Keratinocyte (primary cell): ENCODE results near the gene MAPK9. TPM values are rescaled to one million over a fixed set of nuclear protein-coding genes. Genes with fewer than 3 reads are reported as not detected.

Experiments
- DNase-seq: peaks from one replicate; pipeline ENCODE4 v3.0.0-alpha.2; 2011; ENCODE audit warnings: low read depth, missing footprints, low spot score
- FAIRE-seq: peaks from 2 replicates; lab custom pipeline; 2011; peaks lifted over from hg19 to GRCh38; lab: Jason Lieb, UNC
- H2AFZ ChIP-seq: 2 replicates; pipeline ENCODE4 v1.6.0; 2012; ENCODE audit warnings: low read length, control low read depth, inconsistent platforms; ENCODE audit not compliant: control insufficient read depth
- H3K27ac ChIP-seq: 2 replicates; pipeline ENCODE4 v1.5.1; 2011; ENCODE audit warnings: low read length; ENCODE audit not compliant: control insufficient read depth, insufficient read depth
- H3K27me3 ChIP-seq: 3 replicates; pipeline ENCODE4 v1.6.0; 2011; ENCODE audit warnings: low read length; ENCODE audit not compliant: control insufficient read depth, insufficient read depth; ENCODE audit errors: extremely low read depth
- H3K36me3 ChIP-seq, 2 experiments: 2 replicates in 1 of 2; 3 replicates in 1 of 2; pipeline ENCODE4 v1.5.1; 2011; ENCODE audit warnings: low read length in 2 of 2, mild to moderate bottlenecking in 1 of 2; ENCODE audit not compliant: control insufficient read depth in 2 of 2, insufficient read depth in 2 of 2; ENCODE audit errors: extremely low read depth in 1 of 2
- H3K4me1 ChIP-seq: 3 replicates; pipeline ENCODE4 v1.5.1; 2011; ENCODE audit warnings: low read length; ENCODE audit not compliant: control insufficient read depth, insufficient read depth; ENCODE audit errors: extremely low read depth
- H3K4me2 ChIP-seq: 3 replicates; pipeline ENCODE4 v1.6.0; 2011; ENCODE audit warnings: low read depth, low read length; ENCODE audit not compliant: control insufficient read depth, insufficient read depth; ENCODE audit errors: extremely low read depth
- H3K4me3 ChIP-seq, 3 experiments: fragments of 200-600 bp in 1 of 3; sonication (generic) in 1 of 3; 2 replicates in 2 of 3; 3 replicates in 1 of 3; pipeline ENCODE4 v1.5.1; 2011 to 2016; ENCODE audit warnings: low read length in 3 of 3, mild to moderate bottlenecking in 3 of 3, control low read depth in 2 of 3, inconsistent platforms in 1 of 3, low read depth in 1 of 3, mixed read lengths in 1 of 3, mixed run types in 1 of 3, moderate library complexity in 1 of 3; ENCODE audit not compliant: control insufficient read depth in 2 of 3, insufficient read depth in 2 of 3; ENCODE audit errors: extremely low read depth in 1 of 3
- H3K79me2 ChIP-seq: 2 replicates; pipeline ENCODE4 v1.6.0; 2012; ENCODE audit warnings: low read length; ENCODE audit not compliant: control insufficient read depth, insufficient read depth
- H3K9ac ChIP-seq: 3 replicates; pipeline ENCODE4 v1.6.0; 2011; ENCODE audit warnings: low read length; ENCODE audit not compliant: control insufficient read depth, insufficient read depth; ENCODE audit errors: extremely low read depth
- H3K9me1 ChIP-seq: 3 replicates; pipeline ENCODE4 v1.6.0; 2011; ENCODE audit warnings: low read length; ENCODE audit not compliant: control insufficient read depth, insufficient read depth; ENCODE audit errors: extremely low read depth
- H3K9me3 ChIP-seq: 2 replicates; pipeline ENCODE4 v1.5.1; 2012; ENCODE audit warnings: low read depth, low read length; ENCODE audit not compliant: control insufficient read depth
- H4K20me1 ChIP-seq: 3 replicates; pipeline ENCODE4 v1.6.0; 2011; ENCODE audit warnings: low read length; ENCODE audit not compliant: control insufficient read depth, insufficient read depth; ENCODE audit errors: extremely low read depth
- CTCF ChIP-seq, 3 experiments: IDR thresholded peaks in 1 of 3; conservative IDR thresholded peaks in 1 of 3; optimal IDR thresholded peaks in 1 of 3; 2 replicates in 2 of 3; 3 replicates in 1 of 3; pipeline versions ENCODE3 to v1.5.1; 2011; ENCODE audit warnings: low read length in 3 of 3, mild to moderate bottlenecking in 3 of 3, moderate library complexity in 2 of 3, control low read depth in 1 of 3, inconsistent platforms in 1 of 3; ENCODE audit not compliant: insufficient read depth in 2 of 3; ENCODE audit errors: extremely low read depth in 1 of 3
- EZH2 ChIP-seq: IDR thresholded peaks from one replicate; pipeline ENCODE4 v1.6.1; 2012; ENCODE audit warnings: inconsistent platforms, mild to moderate bottlenecking, low read length, moderate library complexity
- dilution Hi-C: fragments of 300-500 bp; cut with MboI; formaldehyde crosslinking; loops from one replicate; pipeline ENCODE4 v1.7.0; 2020; ENCODE audit warnings: low sequenced_read_pairs; ENCODE audit not compliant: extremely low pct_ligation_motif_present
- polyA plus RNA-seq, 5 experiments: library from polyadenylated mRNA; depleted of rRNA in 3 of 5; stranded (reverse) in 3 of 5; stranded (forward) in 1 of 5; unstranded in 1 of 5; fragments of >200 nt; gene quantifications; 1 replicate in 1 of 5; 2 replicates in 3 of 5; 3 replicates in 1 of 5; pipeline versions ENCODE4 v1.2.1 to v1.2.3, GENCODE V29; 2011 to 2012; ENCODE audit warnings: missing spikeins in 2 of 5, low read depth in 1 of 5, low replicate concordance in 1 of 5

The MAPK9 gene
- polyA plus RNA-seq, 1 donor (not counting 4 experiments of a cell fraction or from before 2014, with no cell fraction given): 49.4 TPM

GRCh38 chr5:180324601-180324950 is 32.7 kb upstream of the MAPK9 start:
- Histone ChIP-seq H3K27ac (no peak overlapping the region), H3K36me3 (no peaks in the 10 kb centered on the region), H3K4me3 (no peak overlapping the region), H3K27me3 (no peaks in the 10 kb centered on the region), H3K9ac (no peak overlapping the region), H3K79me2 (no peaks in the 10 kb centered on the region), H3K9me1 (no peaks in the 10 kb centered on the region), H3K4me2 (no peak overlapping the region), H3K9me3 (no peaks in the 10 kb centered on the region), H2AFZ (no peak overlapping the region), H3K4me1 (no peaks in the 10 kb centered on the region), H4K20me1 (no peaks in the 10 kb centered on the region)
- no peak for DNase-seq
- TF ChIP-seq CTCF (optimal IDR thresholded peaks at IDR 0.05 in 1 of 3, IDR thresholded peaks at IDR 0.05 in 1 of 3, conservative IDR thresholded peaks at IDR 0.05 in 1 of 3; ENCODE audit: extremely low read depth in 1 of 3, insufficient read depth in 2 of 3, low read length in 3 of 3): no peak
- no peak for TF ChIP-seq EZH2
- no peak for FAIRE-seq
- dilution Hi-C loops: no loop called here

GRCh38 chr5:180323941-180324600 is 32.2 kb upstream of the MAPK9 start:
- H3K4me2 ChIP-seq: no peak overlapping the region
- TF ChIP-seq CTCF (optimal IDR thresholded peaks at IDR 0.05 in 1 of 3, IDR thresholded peaks at IDR 0.05 in 1 of 3, conservative IDR thresholded peaks at IDR 0.05 in 1 of 3; ENCODE audit: extremely low read depth in 1 of 3, insufficient read depth in 2 of 3, low read length in 3 of 3) (no peak), EZH2 (no peak)

More at GRCh38 chr5:180323941-180324600, 32.2 kb upstream of the MAPK9 start:
- Histone ChIP-seq H3K9me1 (no peaks in the 10 kb centered on the region), H3K9ac (no peak overlapping the region), H3K9me3 (no peaks in the 10 kb centered on the region), H2AFZ (no peak overlapping the region), H3K4me3 (no peak overlapping the region), H3K36me3 (no peaks in the 10 kb centered on the region), H4K20me1 (no peaks in the 10 kb centered on the region), H3K27me3 (no peaks in the 10 kb centered on the region), H3K4me1 (no peaks in the 10 kb centered on the region), H3K79me2 (no peaks in the 10 kb centered on the region), H3K27ac (no peak overlapping the region)
- no peak for FAIRE-seq
- dilution Hi-C loops: no loop called here
- no peak for DNase-seq
